HG03520 (cell line): Measurements from ENCODE around the gene PPP1R14B.

Source experiments
- ATAC-seq: cut with Tn5 transposase; IDR thresholded peaks from one replicate; pipeline ENCODE4 v1.9.1; 2021; ENCODE audit warnings: mild to moderate bottlenecking, moderate library complexity; ENCODE audit not compliant: unreplicated experiment

PPP1R14B gene

GRCh38 chr11:64283092-64283491, 36.3 kb upstream of the PPP1R14B start:
- no peak for ATAC-seq

- ATAC-seq: no peak
Measured at GRCh38 chr11:64281957-64282770, 35.4 kb upstream of the PPP1R14B start.

GRCh38 chr11:64278576-64279190, 31.9 kb upstream of the PPP1R14B start:
- ATAC-seq: no peak

- ATAC-seq: no peak
Measured at GRCh38 chr11:64276653-64277431, 30.1 kb upstream of the PPP1R14B start.

- no peak for ATAC-seq
Measured at GRCh38 chr11:64275841-64276240, 29.1 kb upstream of the PPP1R14B start.

GRCh38 chr11:64275031-64275800, 28.5 kb upstream of the PPP1R14B start:
- ATAC-seq: no peak

- ATAC-seq: peak; percentile 47
Measured at GRCh38 chr11:64269540-64270220, 22.9 kb upstream of the PPP1R14B start.

- ATAC-seq: no peak
Measured at GRCh38 chr11:64268893-64269539, 22.3 kb upstream of the PPP1R14B start.

GRCh38 chr11:64268025-64268892, 21.5 kb upstream of the PPP1R14B start:
- ATAC-seq: no peak

- no peak for ATAC-seq
Measured at GRCh38 chr11:64267207-64267945, 20.6 kb upstream of the PPP1R14B start.

- no peak for ATAC-seq
Measured at GRCh38 chr11:64266339-64266738, 19.6 kb upstream of the PPP1R14B start.

GRCh38 chr11:64265176-64266160, 18.7 kb upstream of the PPP1R14B start:
- no peak for ATAC-seq

- no peak for ATAC-seq
Measured at GRCh38 chr11:64264371-64264852, 17.7 kb upstream of the PPP1R14B start.

GRCh38 chr11:64263947-64264317, 17.2 kb upstream of the PPP1R14B start:
- no peak for ATAC-seq

- no peak for ATAC-seq
Measured at GRCh38 chr11:64263021-64263946, 16.5 kb upstream of the PPP1R14B start.
